GM19455 (cell line): ENCODE data around the gene ARL8A.
"Not testable (repeated sequence)": the region's sequence is repeated elsewhere in the genome, so short reads cannot be mapped to it uniquely, and the experiment has no call there.

Experiments used
- ATAC-seq: cut with Tn5 transposase; IDR thresholded peaks from one replicate; pipeline ENCODE4 v1.9.1; 2021; ENCODE audit not compliant: unreplicated experiment

ARL8A gene

GRCh38 chr1:202143011-202143767 is 1.3 kb downstream of the ARL8A start:
- peak; percentile 26 for ATAC-seq

GRCh38 chr1:202141468-202141867 is 3.1 kb downstream of the ARL8A start:
- not testable (repeated sequence) for ATAC-seq

- ATAC-seq, result no peak
These were observed 3.7 kb downstream of the ARL8A start for GRCh38 chr1:202140833-202141232.

GRCh38 chr1:202135221-202135721 is 9.3 kb downstream of the ARL8A start:
- no peak for ATAC-seq

GRCh38 chr1:202134645-202135172 is 9.8 kb downstream of the ARL8A start:
- no peak for ATAC-seq

GRCh38 chr1:202133989-202134388 is 10.5 kb downstream of the ARL8A start:
- no peak for ATAC-seq

GRCh38 chr1:202133496-202133895 is 11.0 kb downstream of the ARL8A start:
- ATAC-seq, result no peak

GRCh38 chr1:202133001-202133400 is 11.5 kb downstream of the ARL8A start:
- ATAC-seq, result no peak

- no peak for ATAC-seq
These were observed 12.3 kb downstream of the ARL8A start for GRCh38 chr1:202131956-202132821.

- ATAC-seq, result no peak
These were observed 13.6 kb downstream of the ARL8A start for GRCh38 chr1:202130816-202131522.

- ATAC-seq, result no peak
These were observed 14.2 kb downstream of the ARL8A start for GRCh38 chr1:202130297-202130721.

GRCh38 chr1:202129453-202130296 is 14.9 kb downstream of the ARL8A start:
- no peak for ATAC-seq

GRCh38 chr1:202127836-202128622 is 16.5 kb downstream of the ARL8A start:
- no peak for ATAC-seq

- no peak for ATAC-seq
These were observed 17.5 kb downstream of the ARL8A start for GRCh38 chr1:202127061-202127460.

GRCh38 chr1:202126426-202126825 is 18.1 kb downstream of the ARL8A start:
- no peak for ATAC-seq

- no peak for ATAC-seq
These were observed 18.9 kb downstream of the ARL8A start for GRCh38 chr1:202125611-202126010.

- ATAC-seq, result no peak
These were observed 20.4 kb downstream of the ARL8A start for GRCh38 chr1:202124142-202124541.

- no peak for ATAC-seq
These were observed 21.2 kb downstream of the ARL8A start for GRCh38 chr1:202123336-202123813.

GRCh38 chr1:202122639-202123335 is 21.8 kb downstream of the ARL8A start, which contains the start of gene GPR37L1:
GPR37L1 (plus strand) TSS chr1:202122917; CDS start chr1:202122964, 47 bp downstream.
- no peak for ATAC-seq
